ENCODE measurements around the gene FMN1. TPM values are rescaled to one million over a fixed set of nuclear protein-coding genes. Genes with fewer than 3 reads are reported as not detected.

Gene FMN1
- total RNA-seq, 2 donors from 2014 or later: 2.4 to 3.1 TPM

DNA sequence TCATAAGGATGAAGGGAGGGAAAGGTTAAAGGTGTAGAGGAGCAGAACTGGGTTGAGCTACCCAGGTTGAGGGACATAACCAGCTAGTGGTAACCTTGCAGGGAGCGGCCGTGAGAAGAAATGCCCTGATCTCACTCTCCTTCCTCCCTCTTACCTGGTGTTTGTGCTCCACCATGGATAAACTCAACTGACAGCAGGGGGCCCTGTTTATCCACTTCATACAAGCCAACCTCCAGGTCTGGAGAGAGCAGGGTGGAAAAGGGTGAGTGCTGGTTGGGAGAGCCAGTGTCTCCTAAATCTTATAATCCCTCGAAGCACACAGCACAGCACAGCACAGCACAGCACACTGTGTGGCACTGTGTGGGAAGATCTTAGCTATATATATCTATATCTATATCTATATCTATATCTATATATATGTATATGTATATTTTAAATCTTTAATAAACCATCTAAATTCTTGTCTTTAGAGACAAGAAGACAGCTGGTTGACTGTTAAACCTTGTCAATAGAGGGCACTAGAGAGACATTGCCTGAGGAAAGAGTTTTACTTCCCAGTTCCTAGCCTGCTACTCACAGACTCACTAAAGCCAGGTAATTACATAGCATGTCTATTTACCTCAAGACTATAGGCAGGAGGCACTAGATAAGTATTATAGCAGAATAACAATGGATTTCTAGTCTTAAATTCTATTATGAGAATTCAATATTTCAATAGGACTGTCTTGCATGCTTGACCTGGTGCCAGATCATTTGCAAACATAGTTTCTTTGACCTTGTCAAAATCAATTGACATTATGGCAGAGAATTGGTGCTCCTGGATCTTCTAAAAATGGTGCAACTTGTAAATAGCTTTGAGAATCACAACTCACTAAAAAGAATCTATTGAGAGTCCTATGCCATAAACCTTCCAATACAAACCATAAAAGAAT, 21.7 kb upstream of the FMN1 start:
- peak in 1 of 2 donors; percentile 42 for TF ChIP-seq CTCF (IDR thresholded peaks at IDR 0.05)
- no peak for DNase-seq (ENCODE audit: low spot score)
- H3K9me3 ChIP-seq: no peaks in the 10 kb centered on the region
- no peaks in the 10 kb centered on the region for H3K4me1 ChIP-seq
- no peak overlapping the region for H3K27ac ChIP-seq
- H3K4me3 ChIP-seq: no peak overlapping the region
- H3K36me3 ChIP-seq: no peaks in the 10 kb centered on the region
- no peaks in the 10 kb centered on the region for H3K27me3 ChIP-seq

DNA sequence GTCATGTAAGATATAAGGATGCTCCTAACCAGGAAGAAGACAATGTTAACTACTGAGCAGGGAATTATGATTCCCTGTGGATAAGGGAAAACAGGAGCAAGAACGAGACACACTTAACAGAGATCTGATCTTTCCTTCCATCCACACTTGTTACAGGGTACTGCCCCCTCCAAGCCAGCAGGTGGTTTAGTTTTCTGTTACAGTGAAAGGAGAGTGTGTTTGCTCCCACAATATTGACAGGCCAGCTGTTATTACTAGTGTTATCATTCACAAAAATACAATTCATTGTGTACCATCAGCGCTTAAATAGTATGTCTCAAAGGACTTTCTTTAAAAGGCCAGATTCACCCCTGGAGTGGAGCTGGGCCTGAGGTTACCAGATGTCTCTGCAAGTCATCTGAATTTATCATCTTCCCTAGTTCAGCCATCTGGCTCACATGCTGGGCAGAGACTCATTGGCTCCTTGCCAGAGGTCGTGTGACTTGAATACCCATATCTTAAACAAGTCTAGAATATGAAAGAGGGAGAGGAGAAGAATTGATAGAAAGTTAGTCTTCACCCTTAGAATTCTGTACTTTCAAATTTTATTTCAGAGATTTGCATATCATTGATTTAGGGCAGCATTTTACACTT, 16.8 kb upstream of the FMN1 start:
- Histone ChIP-seq H3K4me3 (no peak overlapping the region), H3K36me3 (no peaks in the 10 kb centered on the region), H3K9me3 (no peaks in the 10 kb centered on the region), H3K27ac (no peak overlapping the region), H3K4me1 (no peaks in the 10 kb centered on the region), H3K27me3 (no peaks in the 10 kb centered on the region)
- DNase-seq (ENCODE audit: low spot score): no peak
- TF ChIP-seq CTCF (IDR thresholded peaks at IDR 0.05): no peak

- no peaks in the 10 kb centered on the region for H3K27me3 ChIP-seq
- H3K27ac ChIP-seq: no peak overlapping the region
- H3K9me3 ChIP-seq: no peaks in the 10 kb centered on the region
- no peak for TF ChIP-seq CTCF (IDR thresholded peaks at IDR 0.05)
- no peaks in the 10 kb centered on the region for H3K4me1 ChIP-seq
- no peak for DNase-seq (ENCODE audit: low spot score)
- no peak overlapping the region for H3K4me3 ChIP-seq
- no peaks in the 10 kb centered on the region for H3K36me3 ChIP-seq
These were observed 15.3 kb upstream of the FMN1 start for GRCh38 chr15:33209575-33210481.

DNA sequence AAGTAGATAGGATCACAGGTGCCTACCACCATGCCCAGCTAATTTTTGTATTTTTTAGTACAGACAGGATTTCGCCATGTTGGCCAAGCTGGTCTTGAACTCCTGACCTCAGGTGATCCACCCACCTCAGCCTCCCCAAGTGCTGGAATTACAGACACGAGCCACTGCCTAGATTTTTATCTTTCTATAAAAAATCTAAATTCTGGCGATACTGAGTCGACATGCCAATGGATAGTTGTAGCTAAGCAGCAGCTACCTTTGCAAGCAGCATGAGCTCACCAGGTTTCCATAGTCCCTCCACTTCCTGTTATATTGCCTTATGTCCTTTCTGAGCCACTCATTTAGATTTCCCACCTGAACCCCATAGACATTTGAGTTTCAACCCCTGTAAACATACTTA, 13.1 kb upstream of the FMN1 start:
- H3K4me3 ChIP-seq: no peak overlapping the region
- H3K9me3 ChIP-seq: no peaks in the 10 kb centered on the region
- DNase-seq (ENCODE audit: low spot score): no peak
- no peak overlapping the region for H3K27ac ChIP-seq
- H3K27me3 ChIP-seq: no peaks in the 10 kb centered on the region
- no peaks in the 10 kb centered on the region for H3K4me1 ChIP-seq
- H3K36me3 ChIP-seq: no peaks in the 10 kb centered on the region
- TF ChIP-seq CTCF (IDR thresholded peaks at IDR 0.05): no peak

- Histone ChIP-seq H3K27me3 (no peaks in the 10 kb centered on the region), H3K4me1 (peaks cover 0 to 1% of the 10 kb centered on the region in 2 donors), H3K4me3 (no peak overlapping the region), H3K27ac (no peak overlapping the region), H3K9me3 (no peaks in the 10 kb centered on the region), H3K36me3 (no peaks in the 10 kb centered on the region)
- DNase-seq (ENCODE audit: low spot score): no peak
- TF ChIP-seq CTCF (IDR thresholded peaks at IDR 0.05): no peak
These were observed 11.9 kb upstream of the FMN1 start for GRCh38 chr15:33206366-33206765.

Data from right atrium auricular region (tissue), 2 donors.